Inferior parietal cortex (tissue), 1 donor: ENCODE measurements around the gene ANKRD10.
A peak's percentile ranks its signal among the peaks of the same experiment; 100 is the strongest.

Experiments used
- DNase-seq: peaks from one replicate; pipeline ENCODE4 v3.0.0-alpha.2; 2016; ENCODE audit errors: extremely low spot score

ANKRD10 gene

DNA sequence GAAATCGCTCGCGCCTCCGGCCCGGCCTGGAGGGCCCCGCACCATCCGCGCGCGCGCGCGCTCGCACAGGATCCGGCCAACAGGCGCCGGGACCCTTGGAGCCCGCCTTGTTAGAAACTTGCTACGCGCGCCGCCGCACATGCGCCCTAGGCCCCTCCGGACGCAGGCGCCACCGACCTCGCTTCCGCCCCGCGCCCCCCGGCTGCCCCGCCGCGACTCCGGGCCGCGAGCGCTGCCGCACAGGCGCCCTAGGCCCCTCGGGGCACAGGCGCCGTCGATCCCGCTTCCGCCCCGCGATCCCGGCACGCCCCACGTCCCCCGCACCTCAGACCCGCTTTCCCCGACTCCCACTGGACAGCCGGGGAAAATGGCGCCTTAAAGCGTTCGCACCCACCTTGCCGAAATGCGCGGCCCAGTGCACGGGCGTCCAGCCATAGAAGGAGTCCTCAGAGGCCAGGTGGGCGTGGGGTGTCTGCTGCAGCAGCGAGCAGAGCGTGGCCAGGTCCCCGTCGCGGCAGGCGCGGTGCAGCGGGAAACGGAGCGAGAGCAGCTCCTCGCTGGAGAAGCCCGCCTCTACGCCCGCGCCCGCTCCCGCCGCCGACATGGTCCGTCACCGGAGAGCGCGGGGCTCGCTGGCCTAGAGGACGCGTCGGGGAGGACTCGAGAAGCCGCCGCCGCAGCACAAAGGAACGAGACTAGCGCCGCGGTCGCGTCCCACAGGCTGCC is 375 bp downstream of the ANKRD10 start:
- peak; percentile 59 for DNase-seq

DNA sequence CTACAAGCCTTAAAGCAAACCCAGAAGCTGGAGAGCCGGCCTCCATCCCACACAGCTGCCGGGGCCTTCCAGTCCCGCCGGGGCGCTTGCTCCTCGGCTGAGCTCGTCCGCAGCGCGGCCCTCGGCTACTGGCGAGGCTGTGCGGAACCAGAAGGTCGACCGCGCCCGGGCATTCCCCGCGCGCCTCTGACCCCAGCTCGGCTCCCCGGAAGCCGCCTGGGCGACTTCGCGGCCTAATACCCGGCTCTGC is 863 bp downstream of the ANKRD10 start:
- no peak for DNase-seq

DNA sequence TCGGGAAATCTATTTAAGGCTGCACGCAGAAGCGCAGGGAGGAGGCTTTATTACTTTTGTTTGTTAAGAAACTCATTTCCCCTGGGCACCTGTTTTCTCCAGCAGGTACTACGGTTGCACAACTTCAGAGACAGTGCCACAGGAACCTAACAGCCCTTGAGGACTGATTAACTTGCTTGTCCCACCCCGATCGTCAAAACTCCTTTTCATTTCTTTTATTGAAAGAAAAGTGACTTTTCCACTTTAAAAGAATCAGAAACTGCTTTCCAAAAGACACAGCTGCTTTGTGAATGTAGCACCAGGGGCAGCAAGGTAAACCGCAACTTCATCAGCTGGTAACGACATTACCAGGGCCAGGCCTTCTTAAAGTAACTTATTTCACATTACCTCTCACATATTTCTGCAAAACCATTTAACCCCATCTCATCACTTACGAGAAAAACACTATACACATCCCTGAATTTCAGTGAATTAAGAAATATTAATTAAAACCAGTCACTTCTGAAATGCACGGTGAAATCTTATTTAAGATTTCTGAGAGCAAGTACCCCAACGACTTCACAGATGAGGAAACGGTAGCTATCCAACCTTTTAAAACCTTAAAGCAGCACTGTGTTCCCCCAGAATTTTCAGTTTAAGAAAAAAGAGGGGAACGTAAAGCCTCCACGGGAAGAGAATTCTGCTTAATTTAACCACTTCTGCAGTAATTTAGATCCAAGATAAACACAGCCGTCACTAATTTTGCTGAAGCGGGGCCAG is 1.4 kb downstream of the ANKRD10 start:
- DNase-seq = no peak

DNA sequence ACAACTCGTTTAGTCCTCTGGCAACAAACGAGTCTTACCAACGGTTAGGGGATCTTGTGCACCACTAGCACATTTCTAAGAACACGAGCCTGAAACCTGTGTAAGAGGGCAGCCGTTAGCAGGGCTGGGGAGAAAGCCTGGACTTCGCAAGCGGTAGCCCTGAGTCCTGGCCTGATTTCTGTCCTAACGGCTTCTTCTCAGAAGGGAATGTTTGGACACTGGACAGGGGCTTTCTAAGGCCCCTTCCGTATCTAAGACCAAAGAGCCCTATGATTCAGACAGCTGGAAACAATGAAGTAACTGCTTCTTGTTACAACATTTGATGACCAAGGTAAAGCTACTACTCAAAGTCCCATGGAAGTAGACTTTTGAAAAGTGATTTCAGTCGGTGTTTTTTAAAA is 2.2 kb downstream of the ANKRD10 start:
- DNase-seq = no peak

DNA sequence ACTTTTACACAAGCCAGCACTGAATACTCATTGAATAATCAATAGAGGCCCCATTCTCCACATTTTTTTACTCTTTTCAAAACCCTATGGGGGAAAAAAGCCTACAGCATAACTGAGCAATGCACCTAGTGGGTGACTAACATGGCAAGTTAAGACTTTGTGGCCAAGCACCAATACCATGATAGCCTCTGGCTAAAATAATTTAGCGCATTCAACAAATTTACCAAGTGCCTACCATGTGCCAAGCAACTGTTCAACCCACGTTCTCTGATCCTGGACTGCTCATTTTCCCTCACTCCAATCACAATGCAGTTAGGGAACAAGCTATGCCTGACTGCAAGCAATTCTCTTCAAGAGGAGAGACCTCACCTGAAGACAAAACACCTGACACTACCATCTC is 3.0 kb downstream of the ANKRD10 start:
- DNase-seq = no peak

DNA sequence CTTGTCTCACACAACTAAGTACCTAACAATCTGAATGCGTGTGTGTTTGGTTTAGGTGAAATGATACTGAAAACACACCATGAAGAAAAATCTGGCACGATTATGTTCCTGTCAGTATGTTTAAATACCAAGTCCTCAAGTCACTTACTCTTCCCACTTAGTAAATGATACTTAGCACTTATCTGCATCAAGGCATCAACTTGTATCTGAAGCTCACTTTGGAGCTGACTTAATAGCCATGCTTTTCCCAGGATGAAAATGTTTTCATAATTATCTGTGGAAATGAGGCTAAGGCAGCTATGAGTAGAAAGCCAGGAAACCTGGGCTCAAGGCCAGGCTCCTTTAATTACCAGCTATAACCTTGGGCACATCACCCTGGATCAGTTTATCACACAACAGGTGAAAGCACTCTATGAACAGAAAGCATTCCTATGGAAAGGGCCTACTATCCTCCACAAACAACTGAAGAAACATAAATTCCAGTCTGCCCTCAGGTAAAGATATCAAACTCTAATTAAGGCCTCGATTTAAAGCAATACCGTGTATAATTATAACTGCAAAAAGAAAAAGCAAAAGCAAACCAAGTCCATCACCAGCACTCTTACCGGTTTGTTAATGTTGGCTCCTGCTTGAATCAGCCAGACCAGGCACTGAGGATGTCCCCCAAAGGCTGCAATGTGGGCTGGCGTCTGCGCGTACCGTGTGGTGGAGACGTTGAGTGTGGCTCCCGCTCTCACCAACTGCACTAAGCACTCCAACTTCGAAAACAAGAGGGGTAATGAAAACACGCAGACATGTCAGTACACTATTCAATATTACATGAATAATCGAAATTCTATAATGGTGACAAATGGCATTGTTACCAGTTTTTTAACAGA is 4.6 kb downstream of the ANKRD10 start:
- DNase-seq = no peak

DNA sequence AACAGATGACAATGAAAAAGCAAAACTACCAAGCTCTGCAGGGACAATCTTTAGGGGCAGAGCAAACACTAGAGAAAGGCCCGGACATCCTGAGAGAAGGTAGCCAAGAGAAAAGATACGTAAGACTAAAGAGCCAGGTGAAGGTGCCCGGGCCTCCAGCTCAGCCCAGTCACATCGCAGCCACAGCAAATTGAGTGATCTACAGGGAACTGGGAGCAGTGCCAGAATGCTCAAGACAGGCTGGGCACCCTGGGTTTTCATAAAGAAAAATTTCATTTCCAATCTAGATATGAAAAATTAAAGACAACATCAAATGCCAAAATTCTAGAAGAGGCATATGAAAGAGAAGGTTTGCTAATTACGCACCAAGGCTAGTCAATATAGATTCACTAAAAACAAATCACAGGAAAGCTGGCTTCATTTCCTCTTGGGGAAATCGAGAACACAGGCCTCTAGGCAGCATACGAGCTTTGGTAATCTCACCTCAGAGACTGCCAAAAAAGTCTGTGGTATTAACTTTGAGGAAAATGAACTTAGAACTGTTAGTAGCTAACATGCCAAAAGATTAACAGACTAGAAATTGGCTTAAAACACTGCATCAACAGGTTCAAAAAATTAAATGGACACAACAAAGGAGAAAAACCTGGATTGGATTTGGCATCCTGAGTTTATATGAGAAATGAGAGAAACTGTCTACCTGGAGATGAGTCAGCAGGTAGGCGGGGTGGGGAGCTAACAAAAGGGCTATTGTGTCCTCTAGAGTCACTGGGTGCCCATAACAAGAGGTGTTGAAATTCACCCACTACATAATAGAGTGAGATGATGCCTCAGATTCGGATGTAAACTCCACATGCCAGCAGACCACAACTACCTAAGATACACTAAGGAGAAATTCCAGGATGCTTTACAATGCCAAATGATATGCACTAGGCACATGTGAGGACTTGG is 6.6 kb downstream of the ANKRD10 start:
- DNase-seq = no peak

DNA sequence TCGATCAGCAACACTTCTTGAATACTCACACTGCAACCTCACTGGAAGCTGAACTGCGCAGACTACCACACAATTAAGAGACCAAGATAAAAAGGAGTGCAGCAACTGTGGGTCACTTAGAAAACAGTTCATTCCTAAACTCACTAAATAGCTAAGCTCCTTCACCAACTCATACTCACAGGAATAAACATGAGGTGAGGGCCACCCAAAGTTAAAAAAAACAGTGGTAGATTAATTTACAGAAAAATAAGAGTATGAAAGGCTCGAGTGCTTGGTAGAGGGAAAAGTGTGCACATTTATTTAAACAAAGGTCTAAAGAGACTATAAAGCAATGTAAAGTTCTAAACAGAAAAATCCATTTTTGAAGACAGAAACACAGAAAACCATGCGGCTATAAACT is 7.6 kb downstream of the ANKRD10 start:
- no peak for DNase-seq

DNA sequence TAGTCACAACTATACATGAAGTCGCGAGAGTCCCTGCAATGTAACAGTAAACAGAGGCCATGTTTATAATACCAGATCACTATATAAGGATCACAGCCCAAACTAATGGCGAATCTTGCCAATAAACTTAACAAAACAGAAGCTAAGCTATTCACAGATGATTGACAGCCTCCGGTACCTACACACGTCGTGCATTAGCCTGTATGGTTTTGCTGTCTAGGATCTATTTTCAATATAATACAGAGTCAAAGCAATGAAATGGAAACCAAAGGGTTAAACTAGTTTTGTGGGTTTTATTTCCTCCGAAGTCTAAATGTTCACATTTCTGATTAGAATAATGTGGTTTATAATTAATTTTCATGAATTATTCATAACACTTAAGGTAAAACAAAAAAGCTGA is 10.1 kb downstream of the ANKRD10 start:
- no peak for DNase-seq

DNA sequence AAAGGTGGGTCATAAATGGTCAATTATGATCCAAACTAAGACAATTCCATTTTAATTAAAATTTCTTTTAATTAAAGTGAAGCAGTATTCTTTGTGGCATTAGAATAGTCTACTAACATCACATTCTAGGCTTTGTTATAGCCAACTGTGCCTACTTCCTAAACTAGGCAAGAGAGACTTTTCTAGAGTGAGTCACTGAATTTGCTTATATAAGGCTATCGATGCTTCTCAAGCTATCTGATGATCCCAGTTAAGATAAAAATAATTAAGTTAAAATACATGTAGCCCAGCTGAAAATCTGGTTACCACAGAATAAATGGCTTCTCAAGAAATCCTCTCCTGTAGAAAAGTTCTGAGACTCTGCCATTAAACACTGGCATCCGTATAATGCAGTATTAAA is 12.5 kb downstream of the ANKRD10 start:
- DNase-seq = no peak

DNA sequence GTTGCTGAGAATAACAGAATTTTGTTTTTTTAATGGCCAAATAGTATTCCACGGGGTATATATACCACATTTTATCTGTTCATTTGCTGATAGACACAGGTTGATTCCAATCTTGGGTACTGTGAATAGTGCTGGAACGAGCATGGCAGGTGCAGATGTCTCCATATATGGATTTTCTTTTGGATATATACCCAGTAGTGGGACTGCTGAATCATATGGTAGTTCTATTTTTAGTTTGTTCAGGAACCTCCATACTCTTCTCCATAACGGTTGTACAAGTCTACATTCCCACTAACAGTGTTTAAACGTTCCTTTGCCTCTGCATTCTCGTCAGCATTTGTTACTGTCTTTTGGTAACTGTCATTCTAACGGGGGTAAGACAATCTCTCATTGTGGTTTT is 17.3 kb downstream of the ANKRD10 start:
- no peak for DNase-seq

DNA sequence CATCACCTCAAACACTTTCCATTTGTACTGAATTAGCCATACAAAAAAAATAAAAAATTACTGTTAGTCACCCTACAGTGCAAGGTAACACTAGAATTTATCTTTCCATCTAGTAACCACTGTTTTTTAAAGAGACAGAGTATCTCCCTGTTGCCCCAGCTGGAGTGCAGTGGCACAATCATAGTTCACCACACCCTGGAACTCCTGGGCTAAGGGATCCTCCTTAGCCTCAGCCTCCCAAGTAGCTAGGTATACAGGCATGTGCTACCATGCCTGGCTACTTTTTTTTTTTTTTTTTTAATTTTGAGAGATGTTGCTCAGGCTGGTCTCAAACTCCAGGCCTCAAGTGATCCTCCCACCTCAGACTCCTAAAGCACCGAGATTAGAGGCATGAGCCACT is 17.9 kb downstream of the ANKRD10 start:
- DNase-seq = no peak

DNA sequence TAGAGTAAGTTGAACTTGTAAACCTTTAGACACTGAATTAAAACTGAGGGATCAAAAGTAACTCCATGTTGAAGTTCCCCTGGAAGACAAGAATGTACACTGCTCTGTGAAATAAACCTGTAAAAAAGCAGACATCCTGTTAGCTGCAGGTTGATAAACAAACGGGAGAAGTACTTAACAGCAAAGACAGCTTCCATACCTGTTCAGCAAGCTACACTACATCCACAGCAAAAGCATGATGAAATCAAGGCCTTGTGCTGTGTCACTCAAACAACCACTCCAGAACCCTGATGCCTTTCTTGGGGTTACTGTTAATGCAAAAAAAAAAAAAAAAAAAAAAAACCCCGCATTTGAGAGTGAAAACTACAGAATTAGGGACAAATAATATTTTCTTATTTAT is 20.8 kb downstream of the ANKRD10 start:
- no peak for DNase-seq

DNA sequence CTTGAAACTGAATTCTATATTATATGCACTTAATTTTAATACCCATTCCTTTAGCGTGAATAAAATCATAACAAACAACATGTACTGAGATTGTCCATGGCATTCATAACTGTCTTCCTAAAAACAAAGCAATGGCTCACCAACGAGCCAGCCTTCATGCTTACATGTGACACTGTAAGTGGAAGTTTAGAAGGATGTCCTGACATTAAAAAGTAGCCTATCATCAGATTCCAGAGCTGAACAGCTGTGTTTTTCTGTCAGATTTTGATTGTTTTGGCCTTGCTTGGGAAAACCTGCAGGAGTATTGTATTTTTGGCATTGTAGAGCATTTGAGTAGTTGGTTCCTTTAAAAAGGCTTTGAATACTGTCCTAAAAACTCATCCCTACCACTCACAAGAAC is 21.3 kb downstream of the ANKRD10 start:
- no peak for DNase-seq

DNA sequence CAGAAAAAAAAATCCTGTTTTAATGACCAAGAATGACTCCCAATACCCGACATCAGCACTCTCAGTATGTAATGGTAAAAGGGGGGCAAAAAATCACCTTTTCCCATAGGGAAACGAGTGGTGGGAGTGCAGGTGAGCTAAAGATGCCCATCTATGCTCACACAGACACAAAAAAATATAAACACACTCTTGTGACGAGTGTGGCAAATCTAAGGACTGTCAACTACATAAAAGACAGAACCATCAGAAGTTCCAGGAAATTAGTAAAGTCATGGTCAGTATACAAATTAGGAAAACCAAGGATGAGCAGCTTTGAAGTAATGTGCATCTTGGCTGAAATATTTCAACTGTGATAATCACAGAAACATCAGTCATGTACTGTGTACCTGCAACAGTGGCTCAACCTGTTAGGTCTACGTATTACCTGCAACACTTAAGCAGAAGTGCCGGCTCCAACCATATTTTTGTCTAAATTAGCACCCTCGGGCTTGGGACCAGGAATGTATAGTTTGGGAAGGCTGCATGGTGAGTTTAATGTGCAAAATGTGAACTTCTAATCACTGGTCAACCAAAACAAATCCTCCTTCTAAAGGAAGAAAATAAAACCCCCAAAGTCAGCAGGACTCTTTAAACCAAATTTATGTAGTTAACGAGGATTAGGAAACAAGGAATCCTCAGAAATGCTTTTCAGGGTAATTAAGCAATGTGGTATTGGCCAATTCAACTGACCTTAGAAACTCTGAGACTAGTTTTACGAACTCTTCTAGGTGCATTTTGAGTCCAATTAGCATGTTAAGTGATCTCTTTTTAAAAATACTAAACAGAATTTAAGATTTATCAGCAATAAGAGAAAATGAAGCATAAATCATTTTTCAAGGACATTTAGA is 24.3 kb downstream of the ANKRD10 start:
- no peak for DNase-seq

DNA sequence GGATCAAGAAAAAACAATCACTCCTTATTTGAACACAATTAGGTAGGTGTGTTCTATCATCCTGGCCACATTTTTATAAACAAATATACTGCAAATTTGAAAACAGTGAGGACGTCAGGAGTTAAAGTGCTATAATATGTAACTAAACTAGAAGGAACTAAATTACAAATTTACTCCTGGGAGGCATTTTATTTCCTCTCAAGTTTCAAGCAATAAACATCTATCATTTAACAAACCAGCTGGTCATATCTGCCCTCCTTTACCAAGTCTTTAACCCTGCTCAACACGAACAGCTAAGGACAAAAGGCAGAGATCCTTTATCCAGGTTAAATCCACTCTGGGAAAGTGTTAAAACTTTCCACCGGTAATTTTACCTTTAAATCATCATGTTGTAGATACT is 26.5 kb downstream of the ANKRD10 start:
- DNase-seq = no peak

DNA sequence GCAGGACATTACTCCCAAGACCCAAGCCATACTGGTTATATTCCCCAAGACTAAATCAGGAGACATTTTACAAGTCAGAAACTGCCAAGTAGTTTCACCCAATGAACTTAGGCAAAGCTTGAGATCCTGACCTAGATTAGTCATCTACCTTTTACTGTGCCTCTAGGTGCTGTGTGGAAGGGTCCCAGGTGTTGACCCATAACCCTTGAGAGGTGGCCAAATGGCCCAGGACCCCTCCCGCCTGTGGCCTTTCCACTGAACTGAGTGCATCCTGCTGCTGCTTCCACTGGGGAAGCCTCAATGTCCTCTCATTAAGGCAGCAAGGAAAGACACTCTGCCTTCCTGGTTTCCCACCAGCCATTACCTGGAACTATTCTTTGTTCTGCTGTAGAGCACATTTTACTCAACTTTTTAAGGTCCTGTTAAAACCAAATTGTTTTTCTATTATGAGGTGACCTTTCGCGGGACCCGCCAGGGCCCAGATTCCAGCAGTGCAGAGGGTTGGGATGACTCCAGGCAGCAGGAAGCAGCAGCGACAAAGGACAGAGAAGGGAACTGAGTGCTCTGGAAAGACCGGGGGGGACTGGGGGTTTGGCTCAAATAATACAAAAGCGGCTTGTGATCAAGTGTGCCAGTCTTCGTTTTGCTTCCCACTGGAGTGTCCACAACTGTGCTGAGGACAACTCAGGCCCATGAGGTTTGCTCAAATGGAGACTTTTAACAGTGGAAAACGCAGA is 27.1 kb downstream of the ANKRD10 start:
- no peak for DNase-seq

DNA sequence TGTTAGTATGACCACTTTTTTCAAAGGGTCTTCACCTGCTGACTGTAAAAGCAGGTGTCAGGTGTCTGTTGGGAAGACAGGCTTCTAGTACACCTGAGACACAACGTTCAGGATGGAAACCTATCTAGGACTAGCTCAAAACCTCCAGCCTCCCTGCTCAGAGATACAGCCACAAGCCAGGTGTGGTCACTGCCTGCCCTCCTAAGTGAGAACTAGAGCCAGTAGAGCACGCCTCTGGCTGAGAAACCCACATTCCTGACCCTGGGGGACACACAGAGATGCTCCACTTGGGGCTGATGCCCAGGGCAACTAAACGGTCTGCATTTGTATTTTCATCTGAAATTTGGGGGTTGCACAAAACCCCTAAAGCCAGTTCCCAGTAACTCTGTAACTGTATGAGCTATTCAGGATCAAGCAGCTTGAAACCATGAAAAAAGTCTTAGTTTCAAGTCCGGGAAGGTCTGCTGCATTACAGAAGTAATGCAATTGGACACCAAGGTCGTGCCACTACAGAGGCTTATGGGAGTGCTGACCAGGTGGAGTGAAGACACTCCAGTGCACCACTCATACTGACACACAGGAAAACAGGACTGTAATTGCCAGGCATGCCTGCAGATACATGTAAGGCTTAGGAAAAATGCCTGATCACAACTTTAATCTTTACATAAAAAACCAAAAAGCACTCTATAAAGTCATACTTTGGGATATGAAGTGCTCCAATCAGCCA is 27.8 kb downstream of the ANKRD10 start:
- no peak for DNase-seq
